SH-SY5Y (cell line): ENCODE measurements around the gene GARIN1A.

Source experiments
- GATA2 ChIP-seq: IDR thresholded peaks from 2 replicates; pipeline ENCODE4 v1.6.1; 2011; ENCODE audit warnings: mild to moderate bottlenecking, low read depth, low read length
- GATA3 ChIP-seq: IDR thresholded peaks from 2 replicates; pipeline ENCODE4 v1.6.1; 2011; ENCODE audit warnings: low read depth, mild to moderate bottlenecking, low read length, moderate library complexity

The GARIN1A gene

DNA sequence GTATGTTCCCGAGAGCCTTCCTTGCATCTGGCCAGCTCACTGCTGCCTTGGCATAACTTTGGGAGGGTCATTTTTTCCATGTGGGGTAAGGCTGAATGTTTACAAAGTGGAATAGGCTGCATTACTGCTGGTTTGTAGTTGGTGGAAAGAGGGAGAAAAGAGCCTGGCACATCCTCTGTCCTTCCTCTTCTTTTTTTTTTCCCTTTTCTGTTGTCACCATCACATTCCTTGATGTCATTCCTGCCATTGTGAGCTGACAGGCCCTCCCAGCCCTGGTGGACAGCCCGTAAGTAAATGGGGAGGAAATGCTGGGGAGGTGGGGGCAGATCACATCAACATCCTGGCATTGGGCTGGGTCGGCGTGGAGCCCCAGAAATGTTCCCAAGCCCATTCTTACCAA is at the start of gene GARIN1A:
GARIN1A (plus strand) TSS at position 301 of the 400 bp plus-strand sequence. CDS start 106 bp downstream, outside the sequence.
- no peak for TF ChIP-seq GATA2

DNA sequence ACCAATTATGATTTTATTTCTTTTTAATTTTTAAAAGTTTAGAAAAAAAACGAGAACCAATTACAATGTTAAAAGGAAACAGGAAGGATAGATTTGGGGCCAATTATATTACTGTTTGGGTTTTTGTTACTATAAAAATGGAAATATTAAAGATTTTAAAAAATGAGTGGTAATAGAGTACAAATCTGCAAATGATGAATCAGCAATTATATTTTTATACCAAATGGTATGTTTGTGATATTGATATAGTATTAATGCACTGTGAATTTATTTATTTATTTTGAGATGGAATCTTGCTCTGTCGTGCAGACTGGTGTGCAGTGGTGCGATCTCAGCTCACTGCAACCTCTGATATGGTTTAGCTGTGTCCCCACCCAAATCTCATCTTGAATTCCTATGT is 11.5 kb upstream of the GARIN1A start:
- TF ChIP-seq GATA3 (no peak), GATA2 (no peak)

DNA sequence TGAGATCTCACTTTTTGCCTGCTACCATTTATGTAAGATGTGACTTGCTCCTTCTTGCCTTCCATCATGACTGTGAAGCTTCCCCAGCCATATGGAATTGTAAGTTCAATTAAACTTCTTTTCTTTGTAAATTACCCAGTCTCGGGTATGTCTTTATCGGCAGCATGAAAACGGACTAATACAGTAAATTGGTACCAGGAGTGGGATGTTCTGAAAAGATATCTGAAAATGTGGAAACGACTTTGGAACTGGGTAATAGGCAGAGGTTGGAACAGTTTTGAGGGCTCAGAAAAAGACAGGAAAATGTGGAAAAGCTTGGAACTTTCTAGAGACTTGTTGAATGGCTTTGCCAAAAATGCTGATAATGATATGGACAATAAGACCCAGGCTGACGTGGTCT is 10.6 kb upstream of the GARIN1A start:
- TF ChIP-seq GATA2 (no peak), GATA3 (no peak)

DNA sequence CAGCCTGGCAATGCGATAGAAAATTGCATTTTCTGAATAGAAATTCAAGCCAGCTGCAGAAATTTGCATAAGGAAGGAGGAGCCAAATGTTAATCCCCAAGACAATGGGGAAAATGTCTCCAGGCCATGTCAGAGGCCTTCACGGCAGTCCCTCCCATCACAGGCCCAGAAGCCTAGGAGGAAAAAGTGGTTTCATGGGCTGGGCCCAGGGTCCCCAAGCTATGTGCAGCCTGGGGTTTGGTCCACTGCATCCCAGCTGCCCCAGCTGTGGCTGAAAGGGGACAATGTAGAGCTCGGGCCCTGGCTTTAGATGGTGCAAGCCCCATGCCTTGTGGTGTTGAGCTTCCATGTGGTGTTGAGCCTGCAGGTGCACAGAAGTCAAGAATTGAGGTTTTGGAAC is 10.0 kb upstream of the GARIN1A start:
- no peak for TF ChIP-seq GATA2
- no peak for TF ChIP-seq GATA3

DNA sequence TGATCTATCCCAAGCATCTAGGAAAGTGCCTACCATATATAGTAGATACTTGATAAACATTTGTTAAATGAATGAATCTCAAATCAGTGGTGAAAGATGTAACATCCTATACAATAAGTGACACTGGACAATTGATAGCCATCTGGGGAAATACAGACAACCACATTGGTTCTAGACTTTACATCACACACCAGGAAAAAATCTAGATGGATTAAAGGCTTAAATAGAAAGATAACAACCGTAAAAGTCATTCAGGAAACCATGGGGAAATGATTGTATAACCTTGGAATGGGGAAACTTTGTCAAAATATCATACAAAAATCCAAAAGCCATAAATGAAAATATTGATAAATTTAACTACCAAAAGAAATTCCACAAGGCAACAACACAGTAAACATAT is 7.0 kb upstream of the GARIN1A start:
- TF ChIP-seq GATA3 (no peak), GATA2 (no peak)

DNA sequence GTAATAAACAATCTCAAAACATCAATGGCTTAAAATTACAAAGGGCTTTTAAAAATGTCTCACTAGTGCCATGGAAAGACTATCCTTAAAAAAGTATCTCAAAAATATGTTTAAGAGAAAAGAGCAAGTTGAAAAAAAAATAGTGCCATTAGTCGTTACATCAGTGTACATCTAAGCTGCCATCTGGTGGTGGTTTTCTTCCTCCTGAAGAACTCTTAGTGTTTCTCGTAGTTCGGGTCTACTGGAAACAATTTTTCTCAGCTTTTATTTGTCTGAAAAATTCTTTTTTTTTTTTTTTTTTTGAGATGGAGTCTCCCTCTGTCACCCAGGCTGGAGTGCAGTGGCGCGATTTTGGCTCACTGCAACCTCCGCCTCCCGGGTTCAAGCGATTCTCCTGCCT is 5.9 kb upstream of the GARIN1A start:
- TF ChIP-seq GATA2: no peak
- TF ChIP-seq GATA3: no peak

DNA sequence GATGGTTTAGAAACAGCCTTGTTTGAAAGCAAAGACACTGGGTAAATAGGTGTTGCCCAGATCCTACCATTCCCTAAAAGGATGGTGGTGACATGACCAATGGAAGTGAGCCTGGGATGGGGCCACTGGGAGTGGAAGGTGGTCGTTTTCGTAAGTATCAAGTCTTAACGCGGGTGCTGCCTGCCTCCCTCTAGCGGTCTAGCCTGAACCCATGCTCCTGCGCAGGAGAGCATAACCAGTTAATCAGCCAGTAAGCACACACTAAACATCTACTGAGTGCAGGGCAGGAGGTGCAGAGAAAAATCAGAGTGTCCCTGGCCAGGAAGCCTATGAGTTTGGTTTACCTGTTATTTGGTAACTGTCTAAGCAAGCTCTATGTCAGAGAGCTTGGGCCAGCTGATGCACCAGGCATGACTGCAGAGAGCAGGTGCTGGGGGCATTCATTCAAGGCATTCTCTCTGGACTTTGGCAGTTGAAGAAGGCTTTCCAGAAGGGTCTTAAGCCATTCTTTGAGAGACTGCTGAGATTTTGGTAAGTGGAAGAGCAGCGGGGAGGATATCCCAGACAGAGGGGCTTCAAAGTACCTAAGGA is 930 bp downstream of the GARIN1A start:
- TF ChIP-seq GATA3: no peak
- TF ChIP-seq GATA2: no peak

DNA sequence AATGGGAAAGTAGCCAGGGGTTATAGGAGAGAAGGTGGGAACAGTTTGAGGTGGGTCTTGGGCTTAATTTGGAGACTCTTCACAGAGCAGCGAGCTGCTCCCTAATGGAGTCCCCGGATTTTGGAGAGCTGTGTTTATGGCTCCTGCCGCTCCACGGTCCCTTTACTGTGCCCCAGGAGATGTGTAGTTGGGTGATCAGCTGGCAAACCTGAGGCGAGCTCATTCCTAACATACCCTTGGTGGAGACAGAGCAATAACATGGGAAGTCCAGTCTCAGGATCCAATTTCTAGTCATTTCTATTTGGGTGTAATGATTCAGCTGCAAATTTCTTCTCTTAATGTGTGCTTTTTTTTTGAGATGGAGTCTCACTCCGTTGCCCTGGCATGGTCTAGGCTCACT is 1.5 kb downstream of the GARIN1A start:
- no peak for TF ChIP-seq GATA3
- no peak for TF ChIP-seq GATA2

DNA sequence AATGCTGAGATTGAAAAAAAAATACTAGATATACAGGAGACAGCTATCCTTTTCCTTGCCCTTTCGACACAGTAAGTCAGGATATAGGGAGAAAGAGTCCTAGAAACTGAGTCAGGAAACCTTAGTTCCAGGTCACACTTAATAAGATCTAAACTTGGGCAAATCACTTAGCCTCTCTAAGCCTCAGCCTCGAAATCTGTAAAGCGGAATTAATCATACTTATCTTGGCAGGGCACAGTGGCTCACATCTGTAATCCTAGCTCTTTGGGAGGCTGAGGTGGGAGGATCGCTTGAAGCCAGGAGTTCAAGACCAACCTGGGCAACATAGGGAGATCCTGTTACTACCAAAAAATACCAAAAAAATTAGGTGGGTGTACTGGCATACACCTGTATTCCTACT is 4.6 kb downstream of the GARIN1A start:
- TF ChIP-seq GATA2 (no peak), GATA3 (no peak)

DNA sequence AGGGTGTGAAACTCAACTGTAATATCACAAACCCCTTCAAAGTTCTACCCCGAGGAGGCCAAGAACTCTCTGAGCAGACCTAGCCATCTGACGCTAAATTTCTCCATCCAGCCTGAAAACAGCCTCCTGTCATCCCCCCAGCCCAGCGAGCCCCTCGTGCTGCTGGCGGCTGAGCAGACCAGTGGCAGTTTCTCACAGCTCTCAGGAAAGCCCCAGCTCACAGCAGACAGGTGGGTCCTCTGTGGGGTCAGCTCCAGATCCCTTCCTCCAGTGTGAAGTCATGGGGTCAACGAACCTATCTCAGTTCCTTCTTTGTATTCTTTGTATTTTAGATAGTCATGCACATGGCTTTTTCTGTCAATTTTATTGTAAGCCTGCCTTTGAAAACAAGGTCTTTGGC is 7.8 kb downstream of the GARIN1A start:
- no peak for TF ChIP-seq GATA2
- TF ChIP-seq GATA3: no peak

DNA sequence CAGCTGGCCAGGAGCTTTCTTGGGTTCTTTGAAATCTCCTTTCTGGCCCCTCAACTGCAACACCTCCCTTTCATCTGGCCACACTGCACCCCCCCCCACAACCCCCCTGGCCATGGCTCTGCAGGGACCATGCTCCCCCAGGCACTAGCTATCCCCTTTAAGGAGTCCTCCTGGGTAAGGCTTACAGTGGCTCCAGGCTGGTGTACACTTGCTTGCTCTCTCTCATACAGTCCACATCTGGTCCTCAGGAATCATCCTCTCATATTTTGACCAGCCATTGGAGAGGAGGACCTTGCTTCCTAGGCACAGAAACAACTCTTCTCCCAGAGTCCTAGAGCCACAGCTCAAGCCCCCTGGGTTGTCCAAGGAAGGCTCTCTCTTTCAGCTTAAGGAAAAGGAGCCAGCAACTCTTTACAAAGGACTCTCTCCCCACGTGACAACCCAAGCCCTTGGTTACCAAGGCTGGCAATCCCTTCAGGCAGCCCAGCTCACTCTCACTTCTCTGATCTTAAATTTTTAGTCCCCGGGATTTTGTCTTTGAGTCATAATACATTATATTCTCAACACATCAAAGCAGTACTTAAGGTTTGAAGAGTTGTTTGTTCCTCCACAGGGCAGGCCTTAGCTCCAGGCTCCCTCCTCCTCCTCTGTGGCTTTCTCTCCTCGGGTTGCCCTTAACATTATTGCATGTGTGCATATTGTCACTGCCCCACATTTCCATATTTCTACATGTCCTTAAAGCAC is 9.9 kb downstream of the GARIN1A start:
- TF ChIP-seq GATA2 (no peak), GATA3 (no peak)

DNA sequence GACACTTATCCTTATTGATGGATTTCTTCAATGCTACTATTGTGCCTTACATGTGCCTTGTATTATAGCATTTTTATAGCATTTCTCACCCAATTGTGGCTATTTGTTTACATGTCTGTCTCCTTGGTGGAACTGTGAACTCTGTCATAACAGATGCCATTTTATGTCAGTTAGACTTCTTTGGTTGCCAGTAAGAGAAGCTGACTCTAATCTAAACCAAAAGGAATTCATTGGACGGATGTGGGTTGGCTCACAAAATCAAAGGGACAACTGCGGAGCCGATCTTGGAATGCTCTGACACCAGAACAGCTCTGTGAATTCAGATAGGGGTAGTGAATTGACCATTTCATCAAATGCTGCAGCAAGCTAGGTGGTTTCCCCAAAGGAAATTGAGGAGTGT is 15.0 kb downstream of the GARIN1A start:
- TF ChIP-seq GATA2 (no peak), GATA3 (no peak)

DNA sequence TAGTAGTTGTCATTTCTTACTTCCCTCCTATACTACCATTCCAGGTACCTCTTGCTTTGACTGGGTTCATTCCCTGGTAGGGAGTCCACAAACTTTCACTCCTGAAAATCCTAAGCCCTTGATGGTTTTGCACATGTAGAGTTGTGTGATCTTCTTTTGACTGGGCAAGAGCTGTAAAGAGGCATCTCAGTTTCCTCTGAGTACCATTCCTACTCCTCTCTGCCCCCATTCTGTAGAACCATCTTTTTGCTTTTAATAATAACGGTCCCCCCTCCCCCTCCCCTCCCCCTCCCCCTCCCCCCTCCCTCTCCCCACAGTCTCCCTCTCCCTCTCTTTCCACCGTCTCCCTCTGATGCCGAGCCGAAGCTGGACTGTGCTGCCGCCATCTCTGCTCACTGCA is 16.4 kb downstream of the GARIN1A start:
- TF ChIP-seq GATA3 (no peak), GATA2 (no peak)

DNA sequence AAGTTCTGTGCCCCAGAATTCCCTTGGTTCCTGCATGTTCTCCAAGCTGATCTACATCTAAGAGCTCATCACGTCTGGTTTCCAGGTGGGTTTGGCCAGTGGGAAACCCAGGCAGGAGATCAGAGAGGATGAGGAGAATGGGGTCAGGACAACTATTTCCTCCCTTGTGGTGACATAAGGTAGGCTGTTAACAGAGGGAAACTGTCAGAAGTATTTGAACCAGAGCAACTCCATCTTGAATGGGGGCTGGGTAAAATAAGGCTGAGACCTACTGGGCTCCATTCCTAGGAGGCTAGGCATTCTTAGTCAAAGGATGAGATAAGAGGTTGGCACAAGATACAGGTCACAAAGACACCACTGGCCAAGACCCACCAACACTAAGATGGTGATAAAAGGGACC is 19.1 kb downstream of the GARIN1A start:
- no peak for TF ChIP-seq GATA3
- TF ChIP-seq GATA2: no peak

DNA sequence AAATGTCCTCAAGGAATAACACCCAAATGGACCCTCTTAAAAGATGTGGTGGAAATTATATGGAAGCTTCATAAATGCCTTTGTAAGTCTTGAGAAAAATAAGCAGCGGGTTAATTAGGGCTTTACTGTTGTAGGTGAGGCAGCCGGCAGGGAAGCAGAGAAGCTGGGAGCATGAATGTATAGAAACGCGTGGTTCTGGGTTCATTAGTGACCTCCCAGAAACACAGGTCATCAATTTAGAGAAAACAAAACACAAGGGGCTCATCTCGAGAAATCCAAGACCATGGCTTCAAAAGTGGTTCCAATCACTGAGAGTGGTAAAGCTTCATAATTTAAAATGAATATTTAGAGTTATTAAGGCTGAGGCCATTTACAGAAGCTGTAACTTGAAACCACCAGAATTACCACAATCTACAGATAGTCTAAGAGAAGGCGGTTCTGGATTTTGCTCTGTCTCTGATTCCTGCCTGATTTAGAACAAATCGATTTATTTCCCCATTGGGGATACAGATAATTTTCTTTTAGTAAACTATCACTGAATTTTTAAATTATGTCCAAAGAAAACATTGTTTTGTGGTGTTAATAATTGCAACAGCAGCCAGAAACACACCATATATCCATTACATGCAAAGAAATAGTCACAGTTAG is 20.7 kb downstream of the GARIN1A start:
- TF ChIP-seq GATA2: no peak
- no peak for TF ChIP-seq GATA3
